Measurements from ENCODE around the gene FUT9.

- TF ChIP-seq, protein P1, sequence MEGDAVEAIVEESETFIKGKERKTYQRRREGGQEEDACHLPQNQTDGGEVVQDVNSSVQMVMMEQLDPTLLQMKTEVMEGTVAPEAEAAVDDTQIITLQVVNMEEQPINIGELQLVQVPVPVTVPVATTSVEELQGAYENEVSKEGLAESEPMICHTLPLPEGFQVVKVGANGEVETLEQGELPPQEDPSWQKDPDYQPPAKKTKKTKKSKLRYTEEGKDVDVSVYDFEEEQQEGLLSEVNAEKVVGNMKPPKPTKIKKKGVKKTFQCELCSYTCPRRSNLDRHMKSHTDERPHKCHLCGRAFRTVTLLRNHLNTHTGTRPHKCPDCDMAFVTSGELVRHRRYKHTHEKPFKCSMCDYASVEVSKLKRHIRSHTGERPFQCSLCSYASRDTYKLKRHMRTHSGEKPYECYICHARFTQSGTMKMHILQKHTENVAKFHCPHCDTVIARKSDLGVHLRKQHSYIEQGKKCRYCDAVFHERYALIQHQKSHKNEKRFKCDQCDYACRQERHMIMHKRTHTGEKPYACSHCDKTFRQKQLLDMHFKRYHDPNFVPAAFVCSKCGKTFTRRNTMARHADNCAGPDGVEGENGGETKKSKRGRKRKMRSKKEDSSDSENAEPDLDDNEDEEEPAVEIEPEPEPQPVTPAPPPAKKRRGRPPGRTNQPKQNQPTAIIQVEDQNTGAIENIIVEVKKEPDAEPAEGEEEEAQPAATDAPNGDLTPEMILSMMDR (IDR thresholded peaks at IDR 0.05), result no peak
- no peak for TF ChIP-seq POLR2A (IDR thresholded peaks at IDR 0.05)
Observed at GRCh38 chr6:96142142-96142541, 126.4 kb downstream of the FUT9 start.
